HG03280 (cell line): ENCODE data around the gene GLRX3.
"Not testable (repeated sequence)": the region's sequence is repeated elsewhere in the genome, so short reads cannot be mapped to it uniquely, and the experiment has no call there.

Experiments
- ATAC-seq: cut with Tn5 transposase; IDR thresholded peaks from one replicate; pipeline ENCODE4 v1.9.1; 2021; ENCODE audit warnings: mild to moderate bottlenecking, moderate library complexity; ENCODE audit not compliant: unreplicated experiment

The GLRX3 gene

GRCh38 chr10:130136226-130137089 lies at the start of gene GLRX3:
GLRX3 (plus strand) TSS chr10:130136391; CDS start chr10:130136421, 30 bp downstream.
- ATAC-seq = peak; percentile 85

- ATAC-seq = not testable (repeated sequence)
Measured at GRCh38 chr10:130090565-130090964, 45.6 kb upstream of the GLRX3 start.

GRCh38 chr10:130099344-130099743 lies 36.8 kb upstream of the GLRX3 start:
- ATAC-seq = no peak

- ATAC-seq = no peak
Measured at GRCh38 chr10:130105724-130106123, 30.5 kb upstream of the GLRX3 start.

- ATAC-seq = not testable (repeated sequence)
Measured at GRCh38 chr10:130108146-130108545, 28.0 kb upstream of the GLRX3 start.

GRCh38 chr10:130108934-130109604 lies 27.1 kb upstream of the GLRX3 start:
- ATAC-seq = no peak

- no peak for ATAC-seq
Measured at GRCh38 chr10:130109796-130110245, 26.4 kb upstream of the GLRX3 start.

- peak; percentile 82 for ATAC-seq
Measured at GRCh38 chr10:130110246-130111112, 25.7 kb upstream of the GLRX3 start, which contains the start of gene C10orf143. C10orf143 (minus strand) TSS chr10:130110830; CDS start chr10:130110772, 58 bp downstream.

- ATAC-seq = peak; percentile 87
Measured at GRCh38 chr10:130111113-130111851, 24.9 kb upstream of the GLRX3 start.

- no peak for ATAC-seq
Measured at GRCh38 chr10:130111852-130112180, 24.4 kb upstream of the GLRX3 start.

GRCh38 chr10:130112821-130113220 lies 23.4 kb upstream of the GLRX3 start:
- ATAC-seq = no peak

GRCh38 chr10:130116942-130117341 lies 19.2 kb upstream of the GLRX3 start:
- ATAC-seq = not testable (repeated sequence)

- not testable (repeated sequence) for ATAC-seq
Measured at GRCh38 chr10:130117535-130117934, 18.7 kb upstream of the GLRX3 start.

GRCh38 chr10:130121486-130122079 lies 14.6 kb upstream of the GLRX3 start:
- no peak for ATAC-seq

GRCh38 chr10:130127364-130128061 lies 8.7 kb upstream of the GLRX3 start:
- peak; percentile 84 for ATAC-seq

GRCh38 chr10:130128062-130128781 lies 8.0 kb upstream of the GLRX3 start:
- ATAC-seq = no peak

GRCh38 chr10:130128922-130129321 lies 7.3 kb upstream of the GLRX3 start:
- ATAC-seq = no peak

GRCh38 chr10:130135676-130136225 lies 440 bp upstream of the GLRX3 start:
- peak; percentile 7 for ATAC-seq
